HepG2 (cell line): ENCODE data around the gene TUBA8. TPM values are rescaled to one million over a fixed set of nuclear protein-coding genes. Genes with fewer than 3 reads are reported as not detected.

Experiments used
- ELF3 ChIP-seq: IDR thresholded peaks from 2 replicates; pipeline ENCODE4 v1.6.1; 2016; ENCODE audit warnings: missing genetic modification reagents, missing compliant biosample characterization
- GPBP1L1 ChIP-seq: sonication (generic); formaldehyde crosslinking; IDR thresholded peaks from 2 replicates; pipeline ENCODE4 v1.5.0; 2020; ENCODE audit warnings: mild to moderate bottlenecking, missing genetic modification reagents
- HCFC1 ChIP-seq: fragments of 150-350 bp; IDR thresholded peaks from 2 replicates; pipeline ENCODE4 v1.6.1; 2014; ENCODE audit warnings: low read depth, low read length
- MATR3 ChIP-seq: sonication (generic); formaldehyde crosslinking; IDR thresholded peaks from 2 replicates; pipeline ENCODE4 v1.4.0; 2020; ENCODE audit warnings: missing genetic modification reagents
- RBAK ChIP-seq: sonication (generic); formaldehyde crosslinking; IDR thresholded peaks from 2 replicates; pipeline ENCODE4 v1.5.1; 2020; ENCODE audit warnings: mild to moderate bottlenecking, missing genetic modification reagents
- REXO4 ChIP-seq: sonication (generic); formaldehyde crosslinking; IDR thresholded peaks from 2 replicates; pipeline ENCODE4 v1.8.0; 2022; ENCODE audit warnings: missing genetic modification reagents, mild to moderate bottlenecking, borderline replicate concordance
- SRSF1 ChIP-seq: fragments of 200-400 bp; formaldehyde crosslinking; optimal IDR thresholded peaks from 2 replicates; pipeline ENCODE3; 2017; ENCODE audit warnings: mild to moderate bottlenecking, low read depth, low read length, moderate library complexity
- ZBTB20 ChIP-seq: sonication (generic); formaldehyde crosslinking; IDR thresholded peaks from 2 replicates; pipeline ENCODE4 v1.8.1; 2023; ENCODE audit warnings: missing genetic modification reagents, low read depth, mild to moderate bottlenecking, borderline replicate concordance
- ZBTB37 ChIP-seq: sonication (generic); formaldehyde crosslinking; IDR thresholded peaks from 2 replicates; pipeline ENCODE4 v1.4.0; 2020; ENCODE audit warnings: mild to moderate bottlenecking, missing genetic modification reagents
- ZNF280D ChIP-seq: sonication (generic); formaldehyde crosslinking; IDR thresholded peaks from 2 replicates; pipeline ENCODE4 v1.5.1; 2020; ENCODE audit warnings: mild to moderate bottlenecking, missing genetic modification reagents
- ZNF639 ChIP-seq: conservative IDR thresholded peaks from 2 replicates; pipeline ENCODE4 v1.6.1; 2018; ENCODE audit warnings: missing genetic modification reagents
- ZNF720 ChIP-seq: sonication (generic); formaldehyde crosslinking; IDR thresholded peaks from 2 replicates; pipeline ENCODE4 v1.4.0; 2020; ENCODE audit warnings: missing genetic modification reagents
- ZNF770 ChIP-seq: sonication (generic); formaldehyde crosslinking; IDR thresholded peaks from 2 replicates; pipeline ENCODE4 v1.5.0; 2020; ENCODE audit warnings: mild to moderate bottlenecking, missing genetic modification reagents
- polyA plus RNA-seq, 8 experiments: library from polyadenylated mRNA; depleted of rRNA in 3 of 8; stranded (reverse) in 7 of 8; unstranded in 1 of 8; fragments of >200 nt; fragmentation: Illumina TruSeq in 4 of 8; extraction: Trizol in 4 of 8; gene quantifications; 2 replicates each; pipeline versions ENCODE4 v1.2.1 to v1.2.3, GENCODE V29; 2011 to 2016; ENCODE audit warnings: low read depth in 4 of 8, missing spikeins in 1 of 8, mixed read lengths in 1 of 8; ENCODE audit not compliant: insufficient read depth in 1 of 8
- total RNA-seq, 5 experiments: library from RNA; depleted of rRNA; stranded (reverse); fragments of >200 nt; fragmentation: Illumina TruSeq; extraction: Trizol; gene quantifications; 2 replicates each; pipeline ENCODE4 v1.2.3, GENCODE V29; 2016; ENCODE audit warnings: low read depth in 1 of 5
- TF ChIP-seq, protein P1 (sequence below): sonication (generic); formaldehyde crosslinking; IDR thresholded peaks from 2 replicates; pipeline ENCODE4 v1.4.0; 2020; ENCODE audit warnings: missing genetic modification reagents, mild to moderate bottlenecking, borderline replicate concordance

The TUBA8 gene
- total and polyA plus RNA-seq, 2 of the 13 experiments (the other 11 are each of a cell fraction or from before 2014, with no cell fraction given): 0.35 to 0.69 TPM

DNA sequence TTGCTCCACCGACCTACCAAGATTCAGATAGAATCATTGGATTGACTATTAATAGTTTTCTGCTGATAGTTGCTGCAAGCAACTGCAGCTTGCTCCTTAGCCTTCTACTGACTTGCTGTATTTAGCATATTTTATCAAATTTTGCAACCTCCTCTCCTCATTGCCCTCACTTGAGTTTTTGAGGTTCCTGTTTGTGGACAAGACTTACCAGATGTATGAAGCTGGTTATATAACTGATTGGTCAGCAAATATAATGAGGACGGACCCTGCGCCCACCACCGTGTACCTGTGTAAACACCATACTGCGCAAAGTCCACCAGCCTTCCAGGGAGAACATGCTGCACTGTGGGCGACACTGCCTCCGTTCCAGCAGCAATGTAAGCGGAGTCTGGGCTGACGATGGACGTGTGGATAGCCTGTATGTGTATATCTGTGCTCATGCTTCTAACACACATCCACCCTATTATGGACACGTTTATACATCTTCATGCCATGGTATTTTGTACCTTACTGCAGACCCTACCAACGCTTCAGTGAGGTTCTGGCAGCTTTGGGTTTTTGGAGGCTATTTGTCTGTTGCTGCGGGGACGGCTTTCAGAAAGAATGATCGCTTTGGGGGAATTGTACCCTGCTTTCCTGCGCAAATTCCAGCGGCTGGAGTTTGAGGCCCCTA, 37.8 kb downstream of the TUBA8 start (continued):
- TF ChIP-seq MATR3: no peak
- 0 out of 2 replicates have a peak, but pooled peaks have one; percentile 49 for TF ChIP-seq ZNF639
- TF ChIP-seq ZNF720 (CRISPR knock-in tag): no peak
- peak; percentile 91; the same call in 1 of the 2 replicates for TF ChIP-seq ZNF280D (CRISPR knock-in tag)
- no peak for TF ChIP-seq HCFC1
- TF ChIP-seq, protein P1, sequence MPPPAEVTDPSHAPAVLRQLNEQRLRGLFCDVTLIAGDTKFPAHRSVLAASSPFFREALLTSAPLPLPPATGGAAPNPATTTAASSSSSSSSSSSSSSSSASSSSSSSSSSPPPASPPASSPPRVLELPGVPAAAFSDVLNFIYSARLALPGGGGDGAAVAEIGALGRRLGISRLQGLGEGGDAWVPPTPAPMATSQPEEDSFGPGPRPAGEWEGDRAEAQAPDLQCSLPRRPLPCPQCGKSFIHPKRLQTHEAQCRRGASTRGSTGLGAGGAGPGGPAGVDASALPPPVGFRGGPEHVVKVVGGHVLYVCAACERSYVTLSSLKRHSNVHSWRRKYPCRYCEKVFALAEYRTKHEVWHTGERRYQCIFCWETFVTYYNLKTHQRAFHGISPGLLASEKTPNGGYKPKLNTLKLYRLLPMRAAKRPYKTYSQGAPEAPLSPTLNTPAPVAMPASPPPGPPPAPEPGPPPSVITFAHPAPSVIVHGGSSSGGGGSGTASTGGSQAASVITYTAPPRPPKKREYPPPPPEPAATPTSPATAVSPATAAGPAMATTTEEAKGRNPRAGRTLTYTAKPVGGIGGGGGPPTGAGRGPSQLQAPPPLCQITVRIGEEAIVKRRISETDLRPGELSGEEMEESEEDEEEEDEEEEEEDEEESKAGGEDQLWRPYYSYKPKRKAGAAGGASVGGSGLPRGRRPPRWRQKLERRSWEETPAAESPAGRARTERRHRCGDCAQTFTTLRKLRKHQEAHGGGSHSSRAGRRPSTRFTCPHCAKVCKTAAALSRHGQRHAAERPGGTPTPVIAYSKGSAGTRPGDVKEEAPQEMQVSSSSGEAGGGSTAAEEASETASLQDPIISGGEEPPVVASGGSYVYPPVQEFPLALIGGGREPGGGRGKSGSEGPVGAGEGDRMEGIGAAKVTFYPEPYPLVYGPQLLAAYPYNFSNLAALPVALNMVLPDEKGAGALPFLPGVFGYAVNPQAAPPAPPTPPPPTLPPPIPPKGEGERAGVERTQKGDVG: no peak
- 0 out of 2 replicates have a peak, but pooled peaks have one; percentile 66 for TF ChIP-seq RBAK (CRISPR knock-in tag)
- no peak for TF ChIP-seq REXO4 (CRISPR knock-in tag)
- no peak for TF ChIP-seq SRSF1
- peak; percentile 86 for TF ChIP-seq ELF3 (CRISPR knock-in tag)
- no peak for TF ChIP-seq GPBP1L1
- peak; percentile 97 for TF ChIP-seq ZBTB20 (CRISPR knock-in tag)
- peak; percentile 84 for TF ChIP-seq ZNF770
- TF ChIP-seq ZBTB37: 0 out of 2 replicates have a peak, but pooled peaks have one; percentile 68
